B cell (primary cell): Measurements from ENCODE around the gene ALDH1B1. TPM values are rescaled to one million over a fixed set of nuclear protein-coding genes. Genes with fewer than 3 reads are reported as not detected.

ENCODE experiments used
- ATAC-seq: fragments of 200-7000 bp; cut with Tn5 transposase; one replicate; pipeline ENCODE4 v1.10.0; 2021; ENCODE audit warnings: low read depth, mild to moderate bottlenecking, moderate number of reproducible peaks, moderate library complexity
- CTCF ChIA-PET: fragments of 350-600 bp; sonication (Branson Sonifier 250); formaldehyde crosslinking; loops from one replicate; lab custom pipeline; 2021; ENCODE audit warnings: antibody characterized with exemption, inconsistent platforms; lab: Charles Lee
- POLR2A ChIA-PET: fragments of 350-600 bp; sonication (Branson Sonifier 250); formaldehyde crosslinking; loops from one replicate; lab custom pipeline; 2021; ENCODE audit warnings: antibody characterized with exemption; lab: Charles Lee
- DNase-seq: peaks from one replicate; pipeline ENCODE4 v3.0.0; 2013
- H2AFZ ChIP-seq: 2 replicates; pipeline ENCODE4 v1.6.1; 2012; ENCODE audit warnings: mild to moderate bottlenecking, low read depth, low read length; ENCODE audit not compliant: insufficient read depth, poor library complexity, severe bottlenecking
- H3K27ac ChIP-seq, 2 donors: 1 replicate in 1 of 2; 2 replicates in 1 of 2; pipeline ENCODE4 v1.5.1; 2012 to 2013; ENCODE audit warnings: low read length in 2 of 2, mild to moderate bottlenecking in 2 of 2, moderate library complexity in 1 of 2
- H3K27me3 ChIP-seq, 4 experiments: fragments of 200-600 bp in 1 of 4; sonication (generic) in 1 of 4; replicated peaks in 1 of 4; 1 replicate in 2 of 4; 2 replicates in 2 of 4; pipeline versions ENCODE4 v1.6.1 to v1.7.0; 2013 to 2016; ENCODE audit warnings: low read length in 3 of 4, mild to moderate bottlenecking in 2 of 4, mixed read lengths in 1 of 4, moderate library complexity in 1 of 4; ENCODE audit not compliant: insufficient read depth in 4 of 4, control insufficient read depth in 3 of 4; ENCODE audit errors: control extremely low read depth in 1 of 4
- H3K36me3 ChIP-seq, 2 experiments: replicated peaks in 1 of 2; 1 replicate in 1 of 2; 2 replicates in 1 of 2; pipeline versions ENCODE4 v1.6.1 to v1.7.1; 2013; ENCODE audit warnings: low read length in 1 of 2; ENCODE audit not compliant: insufficient read depth in 2 of 2, control insufficient read depth in 1 of 2; ENCODE audit errors: control extremely low read depth in 1 of 2, extremely low read depth in 1 of 2
- H3K4me1 ChIP-seq, 2 donors: fragments of 200-600 bp in 1 of 2; sonication (generic) in 1 of 2; 1 replicate in 1 of 2; 2 replicates in 1 of 2; pipeline versions ENCODE4 v1.5.1 to v1.6.1; 2013 to 2017; ENCODE audit warnings: low read length in 2 of 2; ENCODE audit not compliant: control insufficient read depth in 2 of 2, insufficient read depth in 2 of 2
- H3K4me2 ChIP-seq: replicated peaks from 2 replicates; pipeline ENCODE3; 2012; ENCODE audit warnings: mild to moderate bottlenecking, low read depth, low read length; ENCODE audit not compliant: poor library complexity, severe bottlenecking
- H3K4me3 ChIP-seq, 5 experiments: fragments of 200-600 bp in 1 of 5; sonication (generic) in 1 of 5; 1 replicate in 3 of 5; 2 replicates in 2 of 5; pipeline versions ENCODE4 v1.5.1 to v1.7.0; 2011 to 2016; ENCODE audit warnings: low read length in 4 of 5, mild to moderate bottlenecking in 4 of 5, low read depth in 2 of 5, control low read depth in 1 of 5, moderate library complexity in 1 of 5; ENCODE audit not compliant: insufficient read depth in 1 of 5; ENCODE audit errors: control extremely low read depth in 1 of 5, extremely low read depth in 1 of 5
- H3K79me2 ChIP-seq: fragments of 200-600 bp; sonication (generic); one replicate; pipeline ENCODE4 v1.6.0; 2016; ENCODE audit warnings: low read length; ENCODE audit not compliant: control insufficient read depth, insufficient read depth
- H3K9ac ChIP-seq: fragments of 200-600 bp; sonication (generic); 2 replicates; pipeline ENCODE4 v1.6.1; 2017; ENCODE audit warnings: mild to moderate bottlenecking, low read length, moderate library complexity
- H3K9me3 ChIP-seq, 3 donors: one replicate each; pipeline versions ENCODE4 v1.6.1 to v1.7.1; 2013; ENCODE audit warnings: low read length in 2 of 3; ENCODE audit not compliant: control insufficient read depth in 2 of 3, insufficient read depth in 1 of 3; ENCODE audit errors: control extremely low read depth in 1 of 3
- H4K20me1 ChIP-seq: 2 replicates; pipeline ENCODE4 v1.6.0; 2012; ENCODE audit warnings: mild to moderate bottlenecking, low read length; ENCODE audit not compliant: insufficient read depth, control insufficient read depth, poor library complexity, severe bottlenecking
- H3K27ac Mint-ChIP-seq: one replicate; pipeline ENCODE4 v1.8.0; 2021; ENCODE audit warnings: mixed read lengths
- H3K27me3 Mint-ChIP-seq: one replicate; pipeline ENCODE4 v1.8.0; 2021; ENCODE audit warnings: mixed read lengths
- H3K4me1 Mint-ChIP-seq: one replicate; pipeline ENCODE4 v1.8.0; 2021; ENCODE audit warnings: mixed read lengths
- H3K4me3 Mint-ChIP-seq: one replicate; pipeline ENCODE4 v1.8.0; 2021; ENCODE audit warnings: mixed read lengths
- H3K9me3 Mint-ChIP-seq: one replicate; pipeline ENCODE4 v1.8.0; 2022; ENCODE audit warnings: mixed read lengths; ENCODE audit not compliant: insufficient read depth
- EZH2 ChIP-seq: IDR thresholded peaks from 2 replicates; pipeline ENCODE4 v1.6.1; 2012; ENCODE audit warnings: borderline replicate concordance, low read depth, mild to moderate bottlenecking, moderate library complexity, low read length; ENCODE audit not compliant: insufficient read depth, poor library complexity, severe bottlenecking
- WGBS: methylation state at CpG from one replicate; pipeline ENCODE4 v1.1.5; 2013; ENCODE audit warnings: missing lambda C conversion rate; ENCODE audit not compliant: insufficient coverage; 5-methylcytosine and 5-hydroxymethylcytosine counted together
- intact Hi-C: fragments of 100-400 bp; cut with micrococcal nuclease; formaldehyde crosslinking; loops from one replicate; pipeline ENCODE4 v1.10.0; 2022
- polyA plus RNA-seq: library from polyadenylated mRNA; depleted of rRNA; stranded (reverse); fragments of >200 nt; gene quantifications from 2 replicates; pipeline ENCODE4 v1.2.3, GENCODE V29; 2012
- total RNA-seq, 2 donors: library from RNA; stranded (reverse); fragments of 120-200 nt in 1 of 2; gene quantifications; 1 replicate in 1 of 2; 2 replicates in 1 of 2; pipeline versions ENCODE4 v1.2.3 to v1.2.4, GENCODE V29; 2013 to 2022
- TF ChIP-seq, protein P1 (sequence below): fragments of 200-600 bp; IDR thresholded peaks from one replicate; pipeline ENCODE4 v1.8.0; 2022; ENCODE audit warnings: antibody characterized with exemption, mild to moderate bottlenecking

Gene ALDH1B1
- total and polyA plus RNA-seq, 2 donors (not counting 1 experiment from before 2014, with no cell fraction given) = 0.81 to 4.8 TPM

DNA sequence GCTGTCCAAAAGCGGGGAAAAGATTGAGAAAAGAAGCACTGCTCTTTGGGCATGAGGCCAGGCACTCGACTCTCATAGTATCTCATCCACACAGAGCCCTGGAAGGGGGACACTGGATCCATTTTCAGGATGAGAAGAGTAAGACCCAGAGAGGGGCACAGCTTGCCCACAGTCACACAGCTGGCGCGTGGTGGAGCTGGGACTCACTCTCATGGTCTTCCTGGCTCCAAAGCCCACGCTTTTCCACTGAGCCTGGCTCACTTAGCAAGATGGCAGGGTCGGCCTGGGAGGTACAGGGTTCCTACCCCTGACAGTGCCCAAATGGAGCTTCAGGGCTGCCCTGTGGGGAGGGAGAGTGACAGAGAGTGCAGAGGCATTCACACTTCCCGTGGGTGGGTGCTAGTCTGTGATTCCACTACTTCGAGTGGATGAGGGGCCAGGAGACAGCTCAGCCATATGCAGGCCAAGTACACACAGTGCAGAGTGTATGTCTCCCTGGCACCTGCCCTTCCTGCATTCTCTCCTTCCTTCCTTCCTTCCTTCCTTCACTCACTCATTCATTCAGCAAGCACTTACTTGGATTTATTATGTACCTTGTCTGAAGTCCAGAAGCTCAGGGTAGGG is 50.1 kb downstream of the ALDH1B1 start:
- ChIA-PET POLR2A (no interaction called here), CTCF (no interaction called here)
- Mint-ChIP-seq H3K27me3 (peaks cover 34% of the 10 kb centered on the region), H3K27ac (no peak overlapping the region), H3K4me3 (no peak overlapping the region), H3K9me3 (peaks cover 2% of the 10 kb centered on the region), H3K4me1 (peaks cover 5% of the 10 kb centered on the region)
- TF ChIP-seq, protein P1, sequence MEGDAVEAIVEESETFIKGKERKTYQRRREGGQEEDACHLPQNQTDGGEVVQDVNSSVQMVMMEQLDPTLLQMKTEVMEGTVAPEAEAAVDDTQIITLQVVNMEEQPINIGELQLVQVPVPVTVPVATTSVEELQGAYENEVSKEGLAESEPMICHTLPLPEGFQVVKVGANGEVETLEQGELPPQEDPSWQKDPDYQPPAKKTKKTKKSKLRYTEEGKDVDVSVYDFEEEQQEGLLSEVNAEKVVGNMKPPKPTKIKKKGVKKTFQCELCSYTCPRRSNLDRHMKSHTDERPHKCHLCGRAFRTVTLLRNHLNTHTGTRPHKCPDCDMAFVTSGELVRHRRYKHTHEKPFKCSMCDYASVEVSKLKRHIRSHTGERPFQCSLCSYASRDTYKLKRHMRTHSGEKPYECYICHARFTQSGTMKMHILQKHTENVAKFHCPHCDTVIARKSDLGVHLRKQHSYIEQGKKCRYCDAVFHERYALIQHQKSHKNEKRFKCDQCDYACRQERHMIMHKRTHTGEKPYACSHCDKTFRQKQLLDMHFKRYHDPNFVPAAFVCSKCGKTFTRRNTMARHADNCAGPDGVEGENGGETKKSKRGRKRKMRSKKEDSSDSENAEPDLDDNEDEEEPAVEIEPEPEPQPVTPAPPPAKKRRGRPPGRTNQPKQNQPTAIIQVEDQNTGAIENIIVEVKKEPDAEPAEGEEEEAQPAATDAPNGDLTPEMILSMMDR = no peak
- TF ChIP-seq EZH2 = no peak
- Histone ChIP-seq H3K27ac (no peak overlapping the region), H3K79me2 (no peaks in the 10 kb centered on the region), H3K4me3 (no peak overlapping the region), H2AFZ (no peak overlapping the region), H3K27me3 (peaks cover 0 to 10% (median 0%) of the 10 kb centered on the region in 4 experiments), H4K20me1 (no peaks in the 10 kb centered on the region), H3K9ac (no peak overlapping the region), H3K4me1 (peaks cover 6% of the 10 kb centered on the region in 2 donors), H3K9me3 (no peaks in the 10 kb centered on the region), H3K36me3 (no peaks in the 10 kb centered on the region), H3K4me2 (no peak overlapping the region)
- DNase-seq (no peak), ATAC-seq (no peak)
- 79% methylated on average over 6 of the region's 8 CpGs for WGBS
- intact Hi-C loops = no loop called here

DNA sequence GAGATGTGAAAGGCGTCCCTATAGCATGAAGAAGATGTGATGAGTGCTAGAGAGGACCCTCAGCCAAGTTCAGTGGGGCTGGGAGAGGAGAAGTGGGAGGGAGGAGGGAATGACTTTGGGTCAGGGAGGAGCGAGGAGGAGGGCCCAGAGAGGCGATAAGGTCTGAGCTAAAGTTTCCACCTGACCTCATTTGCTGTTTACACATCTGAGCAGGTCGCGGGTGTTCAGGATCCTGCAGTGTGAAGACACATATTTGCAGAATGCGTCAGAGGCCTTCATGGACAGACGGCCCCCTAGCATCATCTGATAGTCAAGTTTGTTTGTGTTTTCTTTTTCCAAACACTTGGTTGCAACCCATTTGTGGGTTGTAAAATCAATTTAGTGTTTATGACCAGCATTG is 50.7 kb downstream of the ALDH1B1 start:
- Mint-ChIP-seq H3K27me3 (peaks cover 32% of the 10 kb centered on the region), H3K9me3 (peaks cover 2% of the 10 kb centered on the region), H3K4me3 (no peak overlapping the region), H3K4me1 (peaks cover 5% of the 10 kb centered on the region), H3K27ac (no peak overlapping the region)
- ATAC-seq (no peak), DNase-seq (no peak)
- 91% methylated on average over 5 of the region's 7 CpGs for WGBS
- Histone ChIP-seq H3K4me2 (no peak overlapping the region), H2AFZ (no peak overlapping the region), H3K27ac (no peak overlapping the region), H3K9me3 (no peaks in the 10 kb centered on the region), H3K4me3 (no peak overlapping the region), H4K20me1 (no peaks in the 10 kb centered on the region), H3K27me3 (peaks cover 0 to 7% (median 0%) of the 10 kb centered on the region in 4 experiments), H3K36me3 (no peaks in the 10 kb centered on the region), H3K4me1 (peaks cover 4 to 6% of the 10 kb centered on the region in 2 donors), H3K9ac (no peak overlapping the region), H3K79me2 (no peaks in the 10 kb centered on the region)
- TF ChIP-seq, protein P1 = no peak
- TF ChIP-seq EZH2 = no peak
- POLR2A ChIA-PET = no interaction called here
- CTCF ChIA-PET = no interaction called here
- intact Hi-C loops = no loop called here
